ENCODE data around the gene ABI2. TPM values are rescaled to one million over a fixed set of nuclear protein-coding genes. Genes with fewer than 3 reads are reported as not detected.
A peak's percentile ranks its signal among the peaks of the same experiment; 100 is the strongest.
"Not testable (repeated sequence)": the region's sequence is repeated elsewhere in the genome, so short reads cannot be mapped to it uniquely, and the experiment has no call there.

Gene ABI2
- total and polyA plus RNA-seq, 5 donors, result 26.4 to 75.4 (median 64.2) TPM

- DNase-seq, result peak; percentile 35 to 77 (median 66)
- H3K9me3 ChIP-seq (ENCODE audit: control insufficient read depth, low read length), result no peaks in the 10 kb centered on the region
- H3K27me3 ChIP-seq (ENCODE audit: control insufficient read depth, insufficient read depth), result no peaks in the 10 kb centered on the region
- H3K4me3 ChIP-seq (ENCODE audit: low read length), result peak overlapping the region; percentile 99
- under 1% methylated on average over 31 of the region's 31 CpGs for WGBS
- H3K27ac ChIP-seq (ENCODE audit: low read length), result peak overlapping the region; percentile 90
- peak; percentile 73 to 79 for ATAC-seq
- intact Hi-C loops (cut with DNase I), result no loop called here
- H3K4me1 ChIP-seq (ENCODE audit: control insufficient read depth, insufficient read depth, low read length), result no peaks in the 10 kb centered on the region
These were observed 756 bp downstream of the ABI2 start for GRCh38 chr2:203328760-203329540.

DNA sequence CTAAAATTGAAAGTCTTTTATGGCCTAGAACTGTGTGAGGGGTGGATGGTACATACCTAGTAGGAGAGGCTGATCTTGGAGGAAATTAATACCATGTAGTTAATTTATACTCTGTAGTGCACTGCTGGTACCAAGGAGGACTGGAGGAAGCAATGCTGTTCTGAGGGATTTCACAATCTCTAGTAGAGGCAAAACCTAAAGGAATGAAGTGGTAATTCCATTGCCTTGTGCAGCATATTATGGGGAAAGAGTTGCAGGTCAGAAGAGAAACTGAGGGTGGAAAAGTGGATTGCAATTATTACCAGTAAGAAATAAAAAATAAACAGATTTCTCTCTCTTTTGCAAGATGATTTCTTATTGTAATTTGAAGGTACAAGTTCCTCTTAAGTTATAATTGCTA is 2.2 kb downstream of the ABI2 start:
- ATAC-seq (no peak), DNase-seq (no peak)
- Histone ChIP-seq H3K4me1 (ENCODE audit: control insufficient read depth, insufficient read depth, low read length) (no peaks in the 10 kb centered on the region), H3K27ac (ENCODE audit: low read length) (no peak overlapping the region), H3K27me3 (ENCODE audit: control insufficient read depth, insufficient read depth) (no peaks in the 10 kb centered on the region), H3K9me3 (ENCODE audit: control insufficient read depth, low read length) (no peaks in the 10 kb centered on the region), H3K4me3 (ENCODE audit: low read length) (peak overlapping the region; percentile 28)
- intact Hi-C loops (cut with DNase I), result no loop called here

DNA sequence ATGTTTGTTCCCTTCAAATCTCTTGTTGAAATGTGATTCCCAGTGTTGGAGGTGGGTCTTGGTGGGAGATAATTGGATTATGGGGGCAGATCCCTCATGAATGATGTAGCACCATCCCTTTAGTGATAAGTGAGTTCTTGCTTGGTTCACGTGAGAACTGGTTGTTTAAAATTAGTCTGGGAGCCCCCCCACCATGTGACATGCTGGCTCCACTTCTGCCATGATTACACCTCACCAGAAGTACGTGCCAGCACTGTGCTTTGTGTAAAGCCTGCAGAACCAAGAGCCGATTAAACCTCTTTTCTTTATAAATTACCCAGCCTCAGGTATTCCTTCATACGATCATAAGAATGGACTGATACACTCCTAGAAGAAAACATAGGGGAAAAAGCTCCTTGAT is 10.1 kb downstream of the ABI2 start:
- WGBS, result 69% methylated on average over 4 of the region's 4 CpGs
- Histone ChIP-seq H3K9me3 (ENCODE audit: control insufficient read depth, low read length) (no peaks in the 10 kb centered on the region), H3K27me3 (ENCODE audit: control insufficient read depth, insufficient read depth) (no peaks in the 10 kb centered on the region), H3K4me1 (ENCODE audit: control insufficient read depth, insufficient read depth, low read length) (peaks cover 7% of the 10 kb centered on the region), H3K27ac (ENCODE audit: low read length) (peak overlapping the region; percentile 45), H3K4me3 (ENCODE audit: low read length) (no peak overlapping the region)
- intact Hi-C loops (cut with DNase I), result no loop called here
- ATAC-seq (peak; percentile 45 to 59), DNase-seq (peak in 1 of 3 donors; percentile 51)

- 86% methylated on average over 6 of the region's 6 CpGs for WGBS
- no peak overlapping the region for H3K4me3 ChIP-seq (ENCODE audit: low read length)
- H3K4me1 ChIP-seq (ENCODE audit: control insufficient read depth, insufficient read depth, low read length), result peaks cover 7% of the 10 kb centered on the region
- ATAC-seq, result peak; percentile 29 to 51
- H3K27ac ChIP-seq (ENCODE audit: low read length), result no peak overlapping the region
- H3K9me3 ChIP-seq (ENCODE audit: control insufficient read depth, low read length), result no peaks in the 10 kb centered on the region
- no peaks in the 10 kb centered on the region for H3K27me3 ChIP-seq (ENCODE audit: control insufficient read depth, insufficient read depth)
- intact Hi-C loops (cut with DNase I), result no loop called here
- no peak for DNase-seq
These were observed 12.7 kb downstream of the ABI2 start for GRCh38 chr2:203340791-203341487.

GRCh38 chr2:203341741-203342310 is 13.6 kb downstream of the ABI2 start:
- Histone ChIP-seq H3K9me3 (ENCODE audit: control insufficient read depth, low read length) (no peaks in the 10 kb centered on the region), H3K4me1 (ENCODE audit: control insufficient read depth, insufficient read depth, low read length) (peaks cover 5% of the 10 kb centered on the region), H3K27me3 (ENCODE audit: control insufficient read depth, insufficient read depth) (no peaks in the 10 kb centered on the region), H3K27ac (ENCODE audit: low read length) (no peak overlapping the region), H3K4me3 (ENCODE audit: low read length) (no peak overlapping the region)
- DNase-seq (no peak), ATAC-seq (no peak)
- intact Hi-C loops (cut with DNase I), result no loop called here
- 73% methylated on average over 2 of the region's 2 CpGs for WGBS

- H3K27ac ChIP-seq (ENCODE audit: low read length); H3K4me3 ChIP-seq (ENCODE audit: low read length); H3K4me1 ChIP-seq (ENCODE audit: control insufficient read depth, insufficient read depth, low read length); intact Hi-C loops (cut with DNase I); ATAC-seq; H3K9me3 ChIP-seq (ENCODE audit: control insufficient read depth, low read length); H3K27me3 ChIP-seq (ENCODE audit: control insufficient read depth, insufficient read depth): not testable (repeated sequence)
- 97% methylated on average over 4 of the region's 4 CpGs for WGBS
- peak in 1 of 3 donors; percentile 45 for DNase-seq
These were observed 14.2 kb downstream of the ABI2 start for GRCh38 chr2:203342374-203342773.

DNA sequence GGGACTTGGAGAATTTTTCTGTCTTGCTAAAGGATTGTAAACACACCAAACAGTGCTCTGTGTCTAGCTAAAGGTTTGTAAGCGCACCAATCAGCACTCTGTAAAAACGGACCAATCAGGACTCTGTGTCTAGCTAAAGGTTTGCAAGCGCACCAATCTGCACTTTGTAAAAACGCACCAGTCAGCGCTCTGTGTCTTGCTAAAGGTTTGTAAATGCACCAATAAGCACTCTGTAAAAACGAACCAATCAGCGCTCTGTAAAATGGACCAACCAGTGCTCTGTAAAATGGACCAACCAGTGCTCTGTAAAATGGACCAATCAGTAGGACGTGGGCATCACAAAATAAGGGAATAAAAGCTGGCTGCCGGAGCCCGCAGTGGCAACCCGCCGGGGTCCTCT is 16.5 kb downstream of the ABI2 start:
- DNase-seq (no peak), ATAC-seq (no peak)
- intact Hi-C loops (cut with DNase I), result no loop called here
- Histone ChIP-seq H3K4me3 (ENCODE audit: low read length) (no peak overlapping the region), H3K27me3 (ENCODE audit: control insufficient read depth, insufficient read depth) (no peaks in the 10 kb centered on the region), H3K9me3 (ENCODE audit: control insufficient read depth, low read length) (no peaks in the 10 kb centered on the region), H3K4me1 (ENCODE audit: control insufficient read depth, insufficient read depth, low read length) (peaks cover 5% of the 10 kb centered on the region), H3K27ac (ENCODE audit: low read length) (no peak overlapping the region)
- WGBS, result 98% methylated on average over 12 of the region's 12 CpGs

GRCh38 chr2:203346612-203347011 is 18.4 kb downstream of the ABI2 start:
- 55% methylated on average over 1 of the region's 1 CpG for WGBS
- intact Hi-C loops (cut with DNase I), result no loop called here

DNA sequence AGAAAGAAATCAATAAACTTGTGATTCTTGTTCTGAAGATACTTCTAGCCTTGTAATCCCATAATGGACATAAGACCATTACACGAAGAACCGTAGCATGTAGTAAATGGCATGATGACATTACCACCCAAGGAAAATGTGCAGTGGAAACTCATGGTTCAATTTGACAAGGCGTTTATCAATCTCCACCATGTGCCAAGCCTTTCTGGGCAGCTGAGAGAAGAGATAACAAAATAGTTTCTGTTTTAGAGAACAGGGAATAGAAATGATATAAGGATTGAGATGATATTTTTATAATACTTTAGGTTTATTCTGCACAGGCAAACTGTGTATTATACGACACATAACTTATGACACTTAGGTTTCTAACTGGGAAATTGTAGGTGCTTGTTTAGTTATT is 19.2 kb downstream of the ABI2 start:
- H3K9me3 ChIP-seq (ENCODE audit: control insufficient read depth, low read length), result no peaks in the 10 kb centered on the region
- DNase-seq, result no peak
- H3K27me3 ChIP-seq (ENCODE audit: control insufficient read depth, insufficient read depth), result no peaks in the 10 kb centered on the region
- no peak overlapping the region for H3K4me3 ChIP-seq (ENCODE audit: low read length)
- intact Hi-C loops (cut with DNase I), result no loop called here
- WGBS, result 60% methylated on average over 4 of the region's 4 CpGs
- no peaks in the 10 kb centered on the region for H3K4me1 ChIP-seq (ENCODE audit: control insufficient read depth, insufficient read depth, low read length)
- no peak for ATAC-seq
- H3K27ac ChIP-seq (ENCODE audit: low read length), result no peak overlapping the region

More at GRCh38 chr2:203346612-203347011, 18.4 kb downstream of the ABI2 start:
- H3K27me3 ChIP-seq (ENCODE audit: control insufficient read depth, insufficient read depth), result no peaks in the 10 kb centered on the region
- no peak for ATAC-seq
- no peaks in the 10 kb centered on the region for H3K4me1 ChIP-seq (ENCODE audit: control insufficient read depth, insufficient read depth, low read length)
- H3K9me3 ChIP-seq (ENCODE audit: control insufficient read depth, low read length), result no peaks in the 10 kb centered on the region
- H3K27ac ChIP-seq (ENCODE audit: low read length), result no peak overlapping the region
- DNase-seq, result no peak
- H3K4me3 ChIP-seq (ENCODE audit: low read length), result no peak overlapping the region

- H3K4me1 ChIP-seq (ENCODE audit: control insufficient read depth, insufficient read depth, low read length), result no peaks in the 10 kb centered on the region
- H3K27me3 ChIP-seq (ENCODE audit: control insufficient read depth, insufficient read depth), result no peaks in the 10 kb centered on the region
- no peaks in the 10 kb centered on the region for H3K9me3 ChIP-seq (ENCODE audit: control insufficient read depth, low read length)
- no peak overlapping the region for H3K27ac ChIP-seq (ENCODE audit: low read length)
- DNase-seq (no peak), ATAC-seq (peak in 1 of 2 donors; percentile 21)
- intact Hi-C loops (cut with DNase I), result no loop called here
- H3K4me3 ChIP-seq (ENCODE audit: low read length), result no peak overlapping the region
- WGBS, result 88% methylated on average over 5 of the region's 5 CpGs
These were observed 24.5 kb downstream of the ABI2 start for GRCh38 chr2:203352604-203353255.

DNA sequence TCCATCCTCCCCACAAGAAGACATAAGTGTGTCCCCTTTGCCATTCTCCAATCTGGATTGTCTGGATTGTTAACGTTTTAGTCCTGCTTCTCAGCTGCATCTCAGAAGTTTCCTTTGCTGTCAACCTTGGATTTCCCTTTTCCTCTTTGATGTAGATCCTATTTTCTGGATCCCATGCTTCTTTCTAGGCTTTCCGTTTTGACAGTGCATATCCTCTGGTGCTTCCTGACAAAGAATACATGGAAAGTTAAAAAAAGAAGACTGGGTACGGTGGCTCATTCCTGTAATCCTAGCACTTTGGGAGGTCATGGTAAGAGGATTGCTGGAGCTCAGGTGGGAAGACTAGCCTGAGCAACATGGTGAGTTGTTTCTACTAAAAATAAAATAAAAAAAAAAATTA is 26.8 kb downstream of the ABI2 start:
- 58% methylated on average over 3 of the region's 3 CpGs for WGBS
- ATAC-seq (no peak), DNase-seq (no peak)
- H3K9me3 ChIP-seq (ENCODE audit: control insufficient read depth, low read length), result no peaks in the 10 kb centered on the region
- intact Hi-C loops (cut with DNase I), result no loop called here
- H3K4me1 ChIP-seq (ENCODE audit: control insufficient read depth, insufficient read depth, low read length), result no peaks in the 10 kb centered on the region
- no peaks in the 10 kb centered on the region for H3K27me3 ChIP-seq (ENCODE audit: control insufficient read depth, insufficient read depth)
- no peak overlapping the region for H3K27ac ChIP-seq (ENCODE audit: low read length)
- no peak overlapping the region for H3K4me3 ChIP-seq (ENCODE audit: low read length)

Measured in right cardiac atrium (tissue), 5 donors.